ENCODE results near the gene EFCAB11.

The EFCAB11 gene

DNA sequence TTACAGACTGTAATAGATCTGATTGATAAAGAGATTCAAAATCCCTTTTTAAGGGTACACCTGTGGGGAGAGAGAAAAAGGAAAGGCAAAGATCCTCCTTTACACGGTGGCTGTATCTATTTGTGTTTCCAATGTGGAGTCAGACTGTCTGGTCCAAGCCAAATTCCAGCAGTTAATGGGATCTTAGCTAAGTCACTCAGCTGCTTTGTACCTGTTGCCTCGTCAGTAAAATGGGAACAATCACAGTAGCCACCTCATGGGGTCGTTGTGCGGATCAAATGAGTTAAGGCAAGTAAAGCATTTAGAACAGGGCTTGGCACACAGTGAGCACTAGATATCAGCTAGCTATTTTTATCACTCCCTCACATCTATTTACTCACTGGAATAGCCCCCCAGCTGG, 46.9 kb downstream of the EFCAB11 start:
- no peak overlapping the region for H3K4me3 ChIP-seq (ENCODE audit: low read length)
- TF ChIP-seq, protein P1, sequence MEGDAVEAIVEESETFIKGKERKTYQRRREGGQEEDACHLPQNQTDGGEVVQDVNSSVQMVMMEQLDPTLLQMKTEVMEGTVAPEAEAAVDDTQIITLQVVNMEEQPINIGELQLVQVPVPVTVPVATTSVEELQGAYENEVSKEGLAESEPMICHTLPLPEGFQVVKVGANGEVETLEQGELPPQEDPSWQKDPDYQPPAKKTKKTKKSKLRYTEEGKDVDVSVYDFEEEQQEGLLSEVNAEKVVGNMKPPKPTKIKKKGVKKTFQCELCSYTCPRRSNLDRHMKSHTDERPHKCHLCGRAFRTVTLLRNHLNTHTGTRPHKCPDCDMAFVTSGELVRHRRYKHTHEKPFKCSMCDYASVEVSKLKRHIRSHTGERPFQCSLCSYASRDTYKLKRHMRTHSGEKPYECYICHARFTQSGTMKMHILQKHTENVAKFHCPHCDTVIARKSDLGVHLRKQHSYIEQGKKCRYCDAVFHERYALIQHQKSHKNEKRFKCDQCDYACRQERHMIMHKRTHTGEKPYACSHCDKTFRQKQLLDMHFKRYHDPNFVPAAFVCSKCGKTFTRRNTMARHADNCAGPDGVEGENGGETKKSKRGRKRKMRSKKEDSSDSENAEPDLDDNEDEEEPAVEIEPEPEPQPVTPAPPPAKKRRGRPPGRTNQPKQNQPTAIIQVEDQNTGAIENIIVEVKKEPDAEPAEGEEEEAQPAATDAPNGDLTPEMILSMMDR (IDR thresholded peaks at IDR 0.05; ENCODE audit: insufficient read depth, low read depth, low read length, missing control alignments), result no peak
- no peak for DNase-seq (ENCODE audit: low read depth)

DNA sequence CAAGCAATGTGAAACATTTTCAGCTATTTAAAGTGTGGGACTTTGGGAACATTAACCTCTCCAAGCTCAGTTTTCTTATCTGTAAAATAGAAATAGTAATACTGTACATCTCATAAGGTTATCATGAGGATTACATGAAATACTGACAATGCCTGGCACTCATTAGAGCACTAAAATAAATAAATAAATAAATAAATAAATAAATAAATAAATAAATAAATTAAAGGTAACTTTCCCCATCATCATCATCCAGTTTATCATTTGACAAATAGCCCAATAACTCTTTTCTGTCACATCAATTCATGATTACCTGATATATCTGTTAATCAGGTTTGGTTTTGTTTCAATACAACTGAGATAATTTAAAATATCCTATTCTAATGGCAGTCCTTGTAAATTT, 48.5 kb downstream of the EFCAB11 start:
- no peak overlapping the region for H3K4me3 ChIP-seq (ENCODE audit: low read length)
- DNase-seq (ENCODE audit: low read depth), result no peak
- TF ChIP-seq, protein P1 (IDR thresholded peaks at IDR 0.05; ENCODE audit: insufficient read depth, low read depth, low read length, missing control alignments), result no peak

DNA sequence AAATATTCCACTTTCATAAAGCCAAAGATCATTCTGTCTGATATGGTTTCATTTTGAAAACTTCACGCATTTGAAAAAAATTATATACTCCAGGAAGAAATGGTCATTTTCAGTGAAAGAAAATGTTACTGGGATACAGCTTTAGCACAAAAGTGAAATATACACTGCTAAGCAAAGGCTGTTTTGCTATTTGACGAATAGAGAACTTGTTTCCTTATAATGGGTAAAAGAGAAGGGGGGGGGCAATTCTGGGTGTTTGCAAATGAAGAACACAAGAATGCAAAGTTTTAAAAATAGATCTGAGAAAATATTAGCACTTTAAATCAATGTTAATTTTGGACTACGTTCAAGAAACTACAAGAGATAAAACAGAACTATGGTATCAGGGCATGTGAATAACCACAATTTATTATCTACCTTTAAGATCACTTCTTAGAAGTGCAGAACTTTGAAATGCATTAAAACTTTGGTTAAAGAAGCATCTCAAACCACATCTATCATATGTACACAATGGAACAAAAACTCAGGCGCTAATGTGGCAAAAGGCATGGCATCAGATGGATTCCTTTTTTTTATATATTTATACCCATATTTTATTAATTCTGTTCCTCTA, 51.1 kb downstream of the EFCAB11 start:
- no peak for DNase-seq (ENCODE audit: low read depth)
- H3K4me3 ChIP-seq (ENCODE audit: low read length), result no peak overlapping the region
- TF ChIP-seq, protein P1 (IDR thresholded peaks at IDR 0.05; ENCODE audit: insufficient read depth, low read depth, low read length, missing control alignments), result no peak

DNA sequence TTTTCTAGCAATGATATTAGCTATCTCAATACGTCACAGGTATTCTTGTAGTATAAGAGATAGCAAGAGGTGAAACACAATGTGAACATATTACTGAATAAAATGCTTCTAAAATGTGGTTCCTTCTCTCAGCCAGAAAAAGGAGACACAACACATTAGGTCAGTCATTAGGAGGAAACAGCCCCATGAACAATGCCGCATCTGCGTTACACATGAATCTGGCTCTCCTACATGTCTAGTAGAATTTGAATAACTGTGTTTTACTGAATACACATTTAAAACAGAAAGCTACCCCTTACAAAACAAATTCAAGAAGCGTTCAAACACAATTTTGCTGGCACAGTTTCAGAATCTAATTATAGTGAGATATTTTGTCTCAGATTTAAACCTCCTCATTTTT, 51.6 kb downstream of the EFCAB11 start:
- TF ChIP-seq, protein P1 (IDR thresholded peaks at IDR 0.05; ENCODE audit: insufficient read depth, low read depth, low read length, missing control alignments), result no peak
- H3K4me3 ChIP-seq (ENCODE audit: low read length), result no peak overlapping the region
- no peak for DNase-seq (ENCODE audit: low read depth)

DNA sequence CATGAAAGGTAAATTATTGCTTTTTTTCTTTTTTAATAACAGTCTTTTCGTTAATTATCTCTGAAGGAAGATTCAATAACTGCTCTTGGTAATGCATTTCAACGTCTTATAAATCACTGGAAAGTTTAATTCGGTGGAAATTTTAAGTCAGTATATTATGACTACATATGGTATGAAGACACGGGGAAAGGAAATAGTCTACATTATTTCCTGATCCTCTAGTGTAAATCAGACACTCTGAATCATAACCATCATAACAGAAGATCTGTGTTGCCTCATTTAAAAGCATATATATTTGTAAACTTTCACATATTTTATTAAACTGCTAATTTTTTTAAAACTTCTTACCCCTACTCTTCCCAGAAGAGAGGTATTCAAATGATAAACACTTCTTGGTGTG, 53.7 kb downstream of the EFCAB11 start:
- no peak for DNase-seq (ENCODE audit: low read depth)
- TF ChIP-seq, protein P1 (IDR thresholded peaks at IDR 0.05; ENCODE audit: insufficient read depth, low read depth, low read length, missing control alignments), result no peak
- no peak overlapping the region for H3K4me3 ChIP-seq (ENCODE audit: low read length)

DNA sequence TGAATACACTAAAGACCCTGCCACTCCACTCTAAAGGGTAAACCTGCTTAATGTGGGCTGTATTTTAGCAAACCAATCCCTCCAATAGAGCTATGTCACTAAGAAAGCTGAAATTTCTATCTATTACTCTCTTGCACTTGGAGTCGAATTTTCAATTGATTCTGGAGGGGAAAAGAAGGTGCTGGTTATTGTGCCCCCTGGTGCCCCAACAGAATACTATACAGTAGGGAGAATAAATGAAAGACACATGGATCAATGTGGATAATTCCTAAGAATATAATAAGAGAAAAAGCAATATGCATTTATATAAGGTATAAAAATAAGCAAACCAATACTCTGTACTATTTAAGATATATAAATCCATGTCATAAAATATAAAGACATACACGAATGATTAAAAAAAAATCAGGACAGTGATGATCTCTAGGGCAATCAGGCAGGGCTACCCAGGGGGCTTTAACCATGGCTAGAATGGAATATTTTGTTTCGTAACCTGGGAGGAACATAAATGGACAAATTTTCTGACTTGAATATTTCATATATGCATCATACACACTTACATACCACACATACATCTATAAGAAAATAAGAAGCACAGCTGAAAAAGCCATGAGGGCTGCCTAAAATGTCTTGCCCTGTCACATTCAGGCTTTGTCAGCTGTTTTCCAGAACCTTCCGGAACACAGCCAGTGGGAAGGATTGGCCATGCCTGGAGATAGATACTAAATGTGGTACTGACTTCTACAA, 54.4 kb downstream of the EFCAB11 start:
- DNase-seq (ENCODE audit: low read depth), result peak; percentile 47
- TF ChIP-seq, protein P1 (IDR thresholded peaks at IDR 0.05; ENCODE audit: insufficient read depth, low read depth, low read length, missing control alignments), result peak; percentile 58

More for the DNA sequence above, 54.4 kb downstream of the EFCAB11 start:
- H3K4me3 ChIP-seq (ENCODE audit: low read length), result no peak overlapping the region

All from epithelial cell of esophagus (primary cell).